Aorta (tissue), 5 donors: ENCODE results near the gene OAF. TPM values are rescaled to one million over a fixed set of nuclear protein-coding genes. Genes with fewer than 3 reads are reported as not detected.

ENCODE experiments used
- ATAC-seq: fragments of 200-7000 bp; cut with Tn5 transposase; one replicate; pipeline ENCODE4 v1.9.1; 2022; ENCODE audit warnings: moderate library complexity; ENCODE audit not compliant: low FRiP score
- DNase-seq, 2 donors: peaks; one replicate each; pipeline ENCODE4 v3.0.0-alpha.2; 2020
- H3K27ac ChIP-seq, 2 donors: one replicate each; pipeline ENCODE4 v1.5.1; 2013; ENCODE audit warnings: low read length in 2 of 2, mild to moderate bottlenecking in 2 of 2, moderate library complexity in 2 of 2, control low read depth in 1 of 2, inconsistent platforms in 1 of 2, low read depth in 1 of 2
- H3K27me3 ChIP-seq, 2 donors: one replicate each; pipeline ENCODE4 v1.6.1; 2013; ENCODE audit warnings: control low read depth in 1 of 2, low read length in 1 of 2, mild to moderate bottlenecking in 1 of 2, moderate library complexity in 1 of 2; ENCODE audit not compliant: insufficient read depth in 2 of 2, control insufficient read depth in 1 of 2
- H3K36me3 ChIP-seq, 2 donors: one replicate each; pipeline ENCODE4 v1.6.1; 2013; ENCODE audit warnings: control low read depth in 1 of 2, low read length in 1 of 2, mild to moderate bottlenecking in 1 of 2; ENCODE audit not compliant: insufficient read depth in 2 of 2, control insufficient read depth in 1 of 2
- H3K4me1 ChIP-seq, 2 donors: one replicate each; pipeline ENCODE4 v1.6.1; 2013; ENCODE audit warnings: low read length in 2 of 2, control low read depth in 1 of 2, mild to moderate bottlenecking in 1 of 2, moderate library complexity in 1 of 2; ENCODE audit not compliant: insufficient read depth in 2 of 2, control insufficient read depth in 1 of 2
- H3K4me3 ChIP-seq, 2 donors: one replicate each; pipeline ENCODE4 v1.5.1; 2013; ENCODE audit warnings: low read length in 2 of 2, control low read depth in 1 of 2, mild to moderate bottlenecking in 1 of 2
- H3K9me3 ChIP-seq: one replicate; pipeline ENCODE4 v1.6.1; 2013; ENCODE audit warnings: mild to moderate bottlenecking, low read length; ENCODE audit not compliant: control insufficient read depth
- WGBS, 2 donors: extraction: QIAGEN DNeasy Blood & Tissue Kit; methylation state at CpG; one replicate each; pipeline ENCODE4 v1.1.7; 2013; 5-methylcytosine and 5-hydroxymethylcytosine counted together
- intact Hi-C, 2 donors: fragments of 100-400 bp; cut with DNase I; formaldehyde crosslinking; loops; one replicate each; pipeline versions ENCODE4 v1.14.2 to v1.15.0; 2022
- polyA plus RNA-seq, 2 donors: library from polyadenylated mRNA; stranded (reverse); fragments of 200-250 nt; gene quantifications; one replicate each; pipeline ENCODE4 v1.2.3, GENCODE V29; 2013
- total RNA-seq, 2 donors: library from RNA; stranded (reverse); fragmentation: NEBNext Ultra II Directional; extraction: Animal tissue kit (Norgen Biotek cat#: 25700); gene quantifications; one replicate each; pipeline ENCODE4 v1.2.1, GENCODE V29; 2021
- donor health status: healthy with polysubstance abuse.
- donor health status: Bipolar disorder and iron deficiency.
- donor health status: DM: no; HTN: no; CAD: no.
- donor health status: DM: no; HTN: no; CAD: no.
- donor health status: DM: yes; HTN: yes; CAD: no.

The OAF gene
- total and polyA plus RNA-seq, 4 donors: 4.8 to 79.1 (median 16.5) TPM

- ATAC-seq: no peak
- WGBS, 2 donors: 94 to 95% methylated on average over 7 of the region's 7 CpGs
Observed at GRCh38 chr11:120207512-120207911, 3.3 kb upstream of the OAF start.

GRCh38 chr11:120208001-120208441, 2.8 kb upstream of the OAF start:
- no peaks in the 10 kb centered on the region for H3K27me3 ChIP-seq
- no peak for ATAC-seq
- H3K4me1 ChIP-seq: no peaks in the 10 kb centered on the region
- intact Hi-C loops: no loop called here
- no peaks in the 10 kb centered on the region for H3K36me3 ChIP-seq
- no peaks in the 10 kb centered on the region for H3K9me3 ChIP-seq
- no peak for DNase-seq
- no peak overlapping the region for H3K4me3 ChIP-seq
- WGBS, 2 donors: 77 to 78% methylated on average over 13 of the region's 13 CpGs
- H3K27ac ChIP-seq: no peak overlapping the region

More at GRCh38 chr11:120207512-120207911, 3.3 kb upstream of the OAF start:
- H3K36me3 ChIP-seq: no peaks in the 10 kb centered on the region
- no peaks in the 10 kb centered on the region for H3K27me3 ChIP-seq
- H3K4me1 ChIP-seq: no peaks in the 10 kb centered on the region
- DNase-seq: no peak
- H3K9me3 ChIP-seq: no peaks in the 10 kb centered on the region
- H3K4me3 ChIP-seq: no peak overlapping the region
- intact Hi-C loops: no loop called here
- H3K27ac ChIP-seq: no peak overlapping the region

GRCh38 chr11:120208777-120209176, 2.1 kb upstream of the OAF start:
- ATAC-seq (no peak), DNase-seq (no peak)
- H3K27me3 ChIP-seq: no peaks in the 10 kb centered on the region
- no peaks in the 10 kb centered on the region for H3K4me1 ChIP-seq
- WGBS, 2 donors: 74% methylated on average over 6 of the region's 6 CpGs
- H3K4me3 ChIP-seq: no peak overlapping the region
- intact Hi-C loops: no loop called here
- H3K36me3 ChIP-seq: no peaks in the 10 kb centered on the region
- H3K9me3 ChIP-seq: no peaks in the 10 kb centered on the region
- H3K27ac ChIP-seq: no peak overlapping the region

- no peak for ATAC-seq
- intact Hi-C loops: no loop called here
Observed at GRCh38 chr11:120209746-120210625, 846 bp upstream of the OAF start.

GRCh38 chr11:120211522-120212258, 858 bp downstream of the OAF start:
- Histone ChIP-seq H3K36me3 (no peaks in the 10 kb centered on the region), H3K27me3 (no peaks in the 10 kb centered on the region), H3K4me1 (no peaks in the 10 kb centered on the region), H3K9me3 (no peaks in the 10 kb centered on the region), H3K4me3 (no peak overlapping the region), H3K27ac (no peak overlapping the region)
- ATAC-seq (no peak), DNase-seq (no peak)
- intact Hi-C loops: no loop called here
- WGBS, 2 donors: 51 to 53% methylated on average over 17 to 18 of the region's 18 CpGs

More at GRCh38 chr11:120209746-120210625, 846 bp upstream of the OAF start:
- Histone ChIP-seq H3K27ac (no peak overlapping the region), H3K4me3 (peak overlapping the region; percentile 10 to 81), H3K4me1 (no peaks in the 10 kb centered on the region), H3K9me3 (no peaks in the 10 kb centered on the region), H3K36me3 (no peaks in the 10 kb centered on the region), H3K27me3 (no peaks in the 10 kb centered on the region)
- 17 to 18% methylated on average over 26 of the region's 26 CpGs for WGBS, 2 donors
- no peak for DNase-seq

GRCh38 chr11:120212259-120212878, 1.5 kb downstream of the OAF start:
- ATAC-seq (no peak), DNase-seq (no peak)
- no peaks in the 10 kb centered on the region for H3K4me1 ChIP-seq
- no peaks in the 10 kb centered on the region for H3K27me3 ChIP-seq
- no peak overlapping the region for H3K27ac ChIP-seq
- WGBS, 2 donors: 87 to 94% methylated on average over 12 to 13 of the region's 13 CpGs
- no peak overlapping the region for H3K4me3 ChIP-seq
- intact Hi-C loops: no loop called here
- H3K36me3 ChIP-seq: no peaks in the 10 kb centered on the region
- no peaks in the 10 kb centered on the region for H3K9me3 ChIP-seq

GRCh38 chr11:120212926-120213325, 2.1 kb downstream of the OAF start:
- no peaks in the 10 kb centered on the region for H3K9me3 ChIP-seq
- ATAC-seq (no peak), DNase-seq (no peak)
- intact Hi-C loops: no loop called here
- no peaks in the 10 kb centered on the region for H3K27me3 ChIP-seq
- no peak overlapping the region for H3K4me3 ChIP-seq
- 93% methylated on average over 2 of the region's 2 CpGs for WGBS, 2 donors
- no peaks in the 10 kb centered on the region for H3K36me3 ChIP-seq
- no peak overlapping the region for H3K27ac ChIP-seq
- H3K4me1 ChIP-seq: no peaks in the 10 kb centered on the region

- H3K27ac ChIP-seq: no peak overlapping the region
- no peak for ATAC-seq
- no peak for DNase-seq
- 97 to 100% methylated on average over 7 of the region's 7 CpGs for WGBS, 2 donors
- no peaks in the 10 kb centered on the region for H3K36me3 ChIP-seq
- H3K27me3 ChIP-seq: no peaks in the 10 kb centered on the region
- no peaks in the 10 kb centered on the region for H3K9me3 ChIP-seq
- intact Hi-C loops: no loop called here
- no peak overlapping the region for H3K4me3 ChIP-seq
- no peaks in the 10 kb centered on the region for H3K4me1 ChIP-seq
Observed at GRCh38 chr11:120214581-120214980, 3.7 kb downstream of the OAF start.
